ENCODE results near the gene ITPR2.

ITPR2 gene

DNA sequence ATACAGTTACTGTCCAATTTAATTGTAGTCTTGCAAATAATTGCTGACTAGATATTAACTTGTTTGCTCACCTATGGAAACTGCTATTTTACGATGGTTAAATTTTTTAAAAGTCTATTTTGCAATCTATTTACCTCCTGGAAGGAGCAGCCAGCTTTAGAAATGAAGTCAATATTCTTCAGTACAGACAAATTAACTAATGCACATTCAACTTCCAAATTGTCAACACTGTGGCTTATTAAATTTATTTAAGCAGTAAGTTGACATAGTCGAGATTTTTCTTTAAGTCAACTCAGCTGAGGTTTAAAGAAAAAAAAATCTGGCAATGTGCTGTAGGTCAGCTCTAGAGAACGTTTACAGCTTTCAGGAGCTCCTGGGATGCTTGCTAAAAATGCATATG is 416.4 kb downstream of the ITPR2 start:
- TF ChIP-seq CTCF (IDR thresholded peaks at IDR 0.05; ENCODE audit: low read depth, low read length, missing control alignments) = no peak
- H3K4me3 ChIP-seq (replicated peaks; ENCODE audit: low read depth, low read length) = no peak overlapping the region
- no peak for DNase-seq (ENCODE audit: extremely low read depth, low read depth)

- no peak overlapping the region for H3K4me3 ChIP-seq (replicated peaks; ENCODE audit: low read depth, low read length)
- TF ChIP-seq CTCF (IDR thresholded peaks at IDR 0.05; ENCODE audit: low read depth, low read length, missing control alignments) = no peak
- no peak for DNase-seq (ENCODE audit: extremely low read depth, low read depth)
Observed at GRCh38 chr12:26410689-26411088, 422.3 kb downstream of the ITPR2 start.

DNA sequence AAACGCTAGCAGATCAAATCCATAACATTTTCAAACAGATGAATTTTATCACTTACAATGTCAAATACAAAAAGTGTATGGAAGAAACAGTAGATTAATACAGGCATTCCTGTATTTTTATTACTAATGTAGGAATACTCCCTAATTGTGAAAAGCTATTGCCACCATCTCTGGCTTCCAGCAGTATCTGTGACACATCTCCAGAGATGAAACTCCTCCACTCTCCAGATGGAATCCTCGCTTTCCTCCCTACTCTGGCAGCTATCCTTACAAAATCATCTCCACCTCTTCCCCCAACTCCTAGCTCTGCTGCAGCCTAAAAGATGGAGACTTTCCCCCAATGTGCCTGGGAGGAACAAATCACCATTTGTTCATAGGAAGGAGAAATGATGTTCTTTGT is 426.2 kb downstream of the ITPR2 start:
- no peak overlapping the region for H3K4me3 ChIP-seq (replicated peaks; ENCODE audit: low read depth, low read length)
- DNase-seq (ENCODE audit: extremely low read depth, low read depth) = no peak
- TF ChIP-seq CTCF (IDR thresholded peaks at IDR 0.05; ENCODE audit: low read depth, low read length, missing control alignments) = no peak

DNA sequence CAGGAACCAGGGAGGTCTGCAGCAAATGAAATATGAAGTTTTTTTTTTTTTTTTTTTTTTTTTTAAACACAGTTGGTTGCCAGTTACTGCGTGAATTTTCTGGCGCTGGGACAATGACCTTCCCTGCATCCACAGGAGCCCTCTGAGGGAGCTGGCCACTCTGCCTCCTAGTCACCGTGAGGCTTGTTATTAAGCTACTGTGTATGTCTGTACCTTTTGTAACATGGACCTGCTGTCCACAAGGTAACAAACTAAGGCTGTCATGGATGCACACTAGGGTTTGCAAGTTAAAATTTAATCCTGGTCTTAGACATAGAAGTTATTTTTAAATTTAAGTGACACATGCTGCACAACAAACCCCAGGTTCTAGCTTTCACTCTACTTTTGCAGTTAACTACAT is 426.6 kb downstream of the ITPR2 start:
- H3K4me3 ChIP-seq (replicated peaks; ENCODE audit: low read depth, low read length) = no peak overlapping the region
- no peak for TF ChIP-seq CTCF (IDR thresholded peaks at IDR 0.05; ENCODE audit: low read depth, low read length, missing control alignments)
- no peak for DNase-seq (ENCODE audit: extremely low read depth, low read depth)

GRCh38 chr12:26403601-26404000 is 429.4 kb downstream of the ITPR2 start:
- no peak for DNase-seq (ENCODE audit: extremely low read depth, low read depth)
- TF ChIP-seq CTCF (IDR thresholded peaks at IDR 0.05; ENCODE audit: low read depth, low read length, missing control alignments) = no peak
- H3K4me3 ChIP-seq (replicated peaks; ENCODE audit: low read depth, low read length) = no peak overlapping the region

- TF ChIP-seq CTCF (IDR thresholded peaks at IDR 0.05; ENCODE audit: low read depth, low read length, missing control alignments) = no peak
- no peak for DNase-seq (ENCODE audit: extremely low read depth, low read depth)
- no peak overlapping the region for H3K4me3 ChIP-seq (replicated peaks; ENCODE audit: low read depth, low read length)
Observed at GRCh38 chr12:26402648-26403047, 430.3 kb downstream of the ITPR2 start.

- no peak overlapping the region for H3K4me3 ChIP-seq (replicated peaks; ENCODE audit: low read depth, low read length)
- no peak for DNase-seq (ENCODE audit: extremely low read depth, low read depth)
- no peak for TF ChIP-seq CTCF (IDR thresholded peaks at IDR 0.05; ENCODE audit: low read depth, low read length, missing control alignments)
Observed at GRCh38 chr12:26401874-26402273, 431.1 kb downstream of the ITPR2 start.

All from HFF-Myc (cell line).